Breast epithelium (tissue), 4 donors: ENCODE results near the gene POPDC2. TPM values are rescaled to one million over a fixed set of nuclear protein-coding genes. Genes with fewer than 3 reads are reported as not detected.

ENCODE experiments used
- DNase-seq, 2 donors: peaks; one replicate each; pipeline ENCODE4 v3.0.0-alpha.2; 2019; ENCODE audit warnings: low spot score in 2 of 2
- H3K27ac ChIP-seq, 2 donors: fragments of 200-600 bp; sonication (generic) in 1 of 2; one replicate each; pipeline ENCODE4 v1.5.1; 2016 to 2019; ENCODE audit warnings: mild to moderate bottlenecking in 1 of 2
- H3K27me3 ChIP-seq, 2 donors: fragments of 200-600 bp; sonication (generic) in 1 of 2; one replicate each; pipeline versions ENCODE4 v1.5.1 to v1.6.0; 2017 to 2019; ENCODE audit warnings: control low read depth in 1 of 2, mild to moderate bottlenecking in 1 of 2
- H3K36me3 ChIP-seq: fragments of 200-600 bp; one replicate; pipeline ENCODE4 v1.5.1; 2019
- H3K4me1 ChIP-seq, 2 donors: fragments of 200-600 bp; sonication (generic); one replicate each; pipeline ENCODE4 v1.5.1; 2016 to 2019; ENCODE audit warnings: control low read depth in 1 of 2
- H3K4me3 ChIP-seq, 3 donors: fragments of 200-600 bp; sonication (generic); 1 replicate in 2 of 3; 2 replicates in 1 of 3; pipeline ENCODE4 v1.5.1; 2016 to 2019; ENCODE audit warnings: mild to moderate bottlenecking in 3 of 3, moderate library complexity in 2 of 3
- H3K9me3 ChIP-seq, 2 donors: fragments of 200-600 bp; sonication (generic) in 1 of 2; one replicate each; pipeline ENCODE4 v1.5.1; 2016 to 2019; ENCODE audit warnings: control low read depth in 1 of 2
- CTCF ChIP-seq, 3 donors: fragments of 450-650 bp; IDR thresholded peaks; one replicate each; pipeline ENCODE4 v1.5.1; 2016 to 2017; ENCODE audit warnings: antibody characterized with exemption in 3 of 3, mild to moderate bottlenecking in 3 of 3, moderate library complexity in 3 of 3
- POLR2A ChIP-seq: fragments of 450-650 bp; IDR thresholded peaks from one replicate; pipeline ENCODE4 v1.6.1; 2016; ENCODE audit warnings: antibody characterized with exemption, mild to moderate bottlenecking, moderate library complexity
- POLR2AphosphoS5 ChIP-seq, 3 donors: sonication (generic); formaldehyde crosslinking; IDR thresholded peaks; one replicate each; pipeline ENCODE4 v1.6.1; 2017; ENCODE audit warnings: antibody characterized with exemption in 3 of 3
- intact Hi-C: fragments of 100-400 bp; cut with DNase I; formaldehyde crosslinking; loops from one replicate; pipeline ENCODE4 v1.15.1; 2023; ENCODE audit warnings: low total_unique reads
- total RNA-seq, 3 donors: library from RNA; depleted of rRNA; stranded (reverse); fragments of >200 nt; gene quantifications; one replicate each; pipeline ENCODE4 v1.1.0, GENCODE V29; 2016

Gene POPDC2
- total RNA-seq, 3 donors from 2014 or later = 1.1 to 7.9 (median 6.9) TPM

GRCh38 chr3:119601154-119601553 lies 59.2 kb downstream of the POPDC2 start:
- no peaks in the 10 kb centered on the region for H3K27me3 ChIP-seq
- no peaks in the 10 kb centered on the region for H3K36me3 ChIP-seq
- no peaks in the 10 kb centered on the region for H3K4me1 ChIP-seq
- H3K9me3 ChIP-seq = no peaks in the 10 kb centered on the region
- TF ChIP-seq CTCF (IDR thresholded peaks at IDR 0.05) = no peak
- no peak for TF ChIP-seq POLR2A
- no peak for TF ChIP-seq POLR2AphosphoS5 (IDR thresholded peaks at IDR 0.05)
- no peak overlapping the region for H3K27ac ChIP-seq
- intact Hi-C loops = no loop called here
- no peak overlapping the region for H3K4me3 ChIP-seq
- DNase-seq = no peak

GRCh38 chr3:119600732-119601131 lies 59.7 kb downstream of the POPDC2 start:
- intact Hi-C loops = no loop called here
- TF ChIP-seq POLR2AphosphoS5 (IDR thresholded peaks at IDR 0.05) (no peak), CTCF (IDR thresholded peaks at IDR 0.05) (no peak), POLR2A (no peak)
- Histone ChIP-seq H3K4me3 (no peak overlapping the region), H3K4me1 (no peaks in the 10 kb centered on the region), H3K27ac (no peak overlapping the region), H3K36me3 (no peaks in the 10 kb centered on the region), H3K27me3 (no peaks in the 10 kb centered on the region), H3K9me3 (no peaks in the 10 kb centered on the region)
- DNase-seq = no peak

- no peaks in the 10 kb centered on the region for H3K9me3 ChIP-seq
- intact Hi-C loops = no loop called here
- no peaks in the 10 kb centered on the region for H3K4me1 ChIP-seq
- no peak overlapping the region for H3K4me3 ChIP-seq
- H3K36me3 ChIP-seq = no peaks in the 10 kb centered on the region
- DNase-seq = no peak
- no peaks in the 10 kb centered on the region for H3K27me3 ChIP-seq
- TF ChIP-seq POLR2AphosphoS5 (IDR thresholded peaks at IDR 0.05) (no peak), CTCF (IDR thresholded peaks at IDR 0.05) (no peak), POLR2A (no peak)
- H3K27ac ChIP-seq = no peak overlapping the region
These were observed 60.7 kb downstream of the POPDC2 start for GRCh38 chr3:119599558-119600174.

GRCh38 chr3:119598410-119599098 lies 61.8 kb downstream of the POPDC2 start:
- Histone ChIP-seq H3K27me3 (no peaks in the 10 kb centered on the region), H3K9me3 (no peaks in the 10 kb centered on the region), H3K27ac (no peak overlapping the region), H3K4me3 (no peak overlapping the region), H3K36me3 (no peaks in the 10 kb centered on the region), H3K4me1 (no peaks in the 10 kb centered on the region)
- intact Hi-C loops = no loop called here
- DNase-seq = no peak
- TF ChIP-seq POLR2AphosphoS5 (IDR thresholded peaks at IDR 0.05) = no peak
- TF ChIP-seq CTCF (IDR thresholded peaks at IDR 0.05) = no peak
- TF ChIP-seq POLR2A = no peak

GRCh38 chr3:119597548-119598288 lies 62.7 kb downstream of the POPDC2 start, which contains the start of gene PLA1A:
PLA1A (plus strand) TSS chr3:119597885; CDS start chr3:119597914, 29 bp downstream.
- intact Hi-C loops = no loop called here
- Histone ChIP-seq H3K4me1 (no peaks in the 10 kb centered on the region), H3K4me3 (no peak within 1 kb of the TSS), H3K27ac (peak within 1 kb of the TSS in 1 of 2 donors; percentile 73), H3K36me3 (no peaks in the 10 kb centered on the region), H3K9me3 (no peaks in the 10 kb centered on the region), H3K27me3 (no peaks in the 10 kb centered on the region)
- DNase-seq = no peak
- no peak for TF ChIP-seq POLR2AphosphoS5 (IDR thresholded peaks at IDR 0.05)
- TF ChIP-seq POLR2A = no peak
- no peak for TF ChIP-seq CTCF (IDR thresholded peaks at IDR 0.05)
